MM.1S (cell line): ENCODE results near the gene BLCAP.

Experiments
- CTCF ChIP-seq: fragments of 300-600 bp; sonication (generic); IDR thresholded peaks from 2 replicates; pipeline ENCODE4 v1.5.1; 2016; ENCODE audit warnings: antibody characterized with exemption, low read length, mixed read lengths
- EZH2phosphoT487 ChIP-seq: fragments of 300-600 bp; sonication (generic); IDR thresholded peaks from 2 replicates; pipeline ENCODE4 v1.6.1; 2018; ENCODE audit warnings: antibody characterized with exemption, low read length

GRCh38 chr20:37520419-37520955 lies 7.2 kb downstream of the BLCAP start:
- TF ChIP-seq CTCF (no peak), EZH2phosphoT487 (no peak)
